PC-9 (cell line): ENCODE data around the gene COL13A1.

Experiments
- CTCF ChIP-seq: fragments of 200-600 bp; sonication (generic); conservative IDR thresholded peaks from 2 replicates; pipeline ENCODE4 v1.6.1; 2017; ENCODE audit warnings: mixed run types, antibody characterized with exemption, mild to moderate bottlenecking, moderate library complexity
- EZH2 ChIP-seq: fragments of 200-600 bp; sonication (generic); IDR thresholded peaks from 2 replicates; pipeline ENCODE4 v1.8.0; 2017; ENCODE audit warnings: antibody characterized with exemption, low read depth

GRCh38 chr10:69938541-69938991 is 136.9 kb downstream of the COL13A1 start:
- no peak for TF ChIP-seq CTCF
- TF ChIP-seq EZH2 = no peak
